ENCODE data around the gene LCLAT1. TPM values are rescaled to one million over a fixed set of nuclear protein-coding genes. Genes with fewer than 3 reads are reported as not detected.

The LCLAT1 gene
- total RNA-seq, 1 donor from 2014 or later: 17.8 TPM

DNA sequence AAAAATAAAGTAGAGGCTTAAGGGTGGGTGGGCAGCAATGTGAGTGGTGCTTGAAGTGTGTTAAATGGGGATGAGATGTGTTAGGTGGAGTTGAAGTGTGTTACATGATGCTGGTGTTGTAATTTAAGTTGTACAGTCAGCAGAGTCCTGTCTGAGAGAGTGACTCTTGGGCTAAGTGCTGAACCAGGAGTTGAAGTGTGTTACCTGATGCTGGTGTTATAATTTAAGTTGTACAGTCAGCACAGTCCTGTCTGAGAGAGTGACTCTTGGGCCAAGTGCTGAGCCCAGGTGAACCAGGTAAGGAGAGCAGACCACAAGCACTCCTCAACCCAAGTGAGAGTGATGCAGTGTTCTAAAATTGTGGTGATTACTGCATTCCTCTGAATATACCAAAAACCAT lies 40.6 kb downstream of the LCLAT1 start:
- TF ChIP-seq, protein P1, sequence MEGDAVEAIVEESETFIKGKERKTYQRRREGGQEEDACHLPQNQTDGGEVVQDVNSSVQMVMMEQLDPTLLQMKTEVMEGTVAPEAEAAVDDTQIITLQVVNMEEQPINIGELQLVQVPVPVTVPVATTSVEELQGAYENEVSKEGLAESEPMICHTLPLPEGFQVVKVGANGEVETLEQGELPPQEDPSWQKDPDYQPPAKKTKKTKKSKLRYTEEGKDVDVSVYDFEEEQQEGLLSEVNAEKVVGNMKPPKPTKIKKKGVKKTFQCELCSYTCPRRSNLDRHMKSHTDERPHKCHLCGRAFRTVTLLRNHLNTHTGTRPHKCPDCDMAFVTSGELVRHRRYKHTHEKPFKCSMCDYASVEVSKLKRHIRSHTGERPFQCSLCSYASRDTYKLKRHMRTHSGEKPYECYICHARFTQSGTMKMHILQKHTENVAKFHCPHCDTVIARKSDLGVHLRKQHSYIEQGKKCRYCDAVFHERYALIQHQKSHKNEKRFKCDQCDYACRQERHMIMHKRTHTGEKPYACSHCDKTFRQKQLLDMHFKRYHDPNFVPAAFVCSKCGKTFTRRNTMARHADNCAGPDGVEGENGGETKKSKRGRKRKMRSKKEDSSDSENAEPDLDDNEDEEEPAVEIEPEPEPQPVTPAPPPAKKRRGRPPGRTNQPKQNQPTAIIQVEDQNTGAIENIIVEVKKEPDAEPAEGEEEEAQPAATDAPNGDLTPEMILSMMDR (IDR thresholded peaks at IDR 0.05): no peak
- no peaks in the 10 kb centered on the region for H3K9me3 Mint-ChIP-seq (ENCODE audit: low read depth)
- no peak overlapping the region for H3K4me3 Mint-ChIP-seq (ENCODE audit: unreplicated experiment)
- H3K27me3 Mint-ChIP-seq (ENCODE audit: low read depth): no peaks in the 10 kb centered on the region
- peaks cover 27% of the 10 kb centered on the region for H3K4me1 Mint-ChIP-seq (ENCODE audit: low read depth)
- H3K36me3 Mint-ChIP-seq (ENCODE audit: low read depth): peaks cover 2% of the 10 kb centered on the region
- DNase-seq (ENCODE audit: low spot score): no peak
- peak overlapping the region; percentile 78 for H3K27ac Mint-ChIP-seq (ENCODE audit: unreplicated experiment)

DNA sequence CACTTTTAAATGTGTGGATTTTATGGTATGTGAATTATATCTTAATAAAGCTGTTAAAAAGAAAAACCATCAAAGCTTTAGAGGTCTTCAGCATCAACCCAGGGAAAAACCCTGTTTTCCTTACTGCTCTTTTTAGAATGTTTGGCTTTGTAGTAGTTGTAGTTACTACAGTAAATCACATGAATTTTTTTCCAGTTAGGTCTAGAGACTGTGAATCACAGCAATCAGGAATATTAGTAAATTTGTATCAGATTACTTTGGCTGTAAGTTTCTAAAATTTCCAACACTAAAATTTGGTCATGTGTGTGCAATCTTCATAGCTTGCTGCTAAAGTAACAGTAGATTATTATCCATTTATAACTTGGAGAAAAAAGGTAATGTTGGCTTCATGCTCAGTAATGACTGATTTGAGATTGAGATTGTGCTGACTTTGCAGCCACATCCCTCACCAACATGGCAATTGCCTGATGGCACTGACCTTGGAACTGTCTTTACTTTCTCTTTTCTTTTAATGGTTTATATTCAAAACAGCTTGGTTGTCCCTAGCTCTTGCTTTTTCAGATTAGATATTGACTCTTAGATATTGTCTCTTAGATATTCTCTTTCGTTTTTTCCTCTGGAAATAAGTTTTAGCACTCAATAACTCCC lies 41.1 kb downstream of the LCLAT1 start:
- Mint-ChIP-seq H3K36me3 (ENCODE audit: low read depth) (peaks cover 2% of the 10 kb centered on the region), H3K27me3 (ENCODE audit: low read depth) (no peaks in the 10 kb centered on the region), H3K4me1 (ENCODE audit: low read depth) (peaks cover 30% of the 10 kb centered on the region), H3K9me3 (ENCODE audit: low read depth) (no peaks in the 10 kb centered on the region), H3K4me3 (ENCODE audit: unreplicated experiment) (no peak overlapping the region), H3K27ac (ENCODE audit: unreplicated experiment) (no peak overlapping the region)
- TF ChIP-seq, protein P1 (IDR thresholded peaks at IDR 0.05): no peak
- DNase-seq (ENCODE audit: low spot score): no peak

DNA sequence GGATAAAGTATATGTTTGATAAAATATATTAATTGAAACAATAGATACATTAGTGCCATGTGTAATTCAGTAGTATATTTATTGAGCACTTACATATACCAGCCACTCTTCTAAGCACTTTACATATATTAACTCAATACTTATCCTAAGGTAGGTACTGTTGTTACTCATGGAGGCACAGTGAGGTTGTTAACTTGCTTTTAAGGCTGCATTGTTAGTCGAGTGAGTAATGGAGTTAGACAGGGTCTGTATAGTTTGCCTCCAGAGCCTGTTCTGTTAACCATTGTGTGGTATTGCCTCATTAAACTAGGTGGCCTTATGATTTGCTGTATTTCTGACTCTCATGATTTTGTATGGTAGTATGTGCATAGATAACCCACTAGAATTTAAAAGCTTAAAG lies 44.2 kb downstream of the LCLAT1 start:
- Mint-ChIP-seq H3K27ac (ENCODE audit: unreplicated experiment) (no peak overlapping the region), H3K4me1 (ENCODE audit: low read depth) (peaks cover 35% of the 10 kb centered on the region), H3K4me3 (ENCODE audit: unreplicated experiment) (no peak overlapping the region), H3K36me3 (ENCODE audit: low read depth) (peaks cover 2% of the 10 kb centered on the region), H3K27me3 (ENCODE audit: low read depth) (no peaks in the 10 kb centered on the region), H3K9me3 (ENCODE audit: low read depth) (no peaks in the 10 kb centered on the region)
- DNase-seq (ENCODE audit: low spot score): no peak
- TF ChIP-seq, protein P1 (IDR thresholded peaks at IDR 0.05): no peak

DNA sequence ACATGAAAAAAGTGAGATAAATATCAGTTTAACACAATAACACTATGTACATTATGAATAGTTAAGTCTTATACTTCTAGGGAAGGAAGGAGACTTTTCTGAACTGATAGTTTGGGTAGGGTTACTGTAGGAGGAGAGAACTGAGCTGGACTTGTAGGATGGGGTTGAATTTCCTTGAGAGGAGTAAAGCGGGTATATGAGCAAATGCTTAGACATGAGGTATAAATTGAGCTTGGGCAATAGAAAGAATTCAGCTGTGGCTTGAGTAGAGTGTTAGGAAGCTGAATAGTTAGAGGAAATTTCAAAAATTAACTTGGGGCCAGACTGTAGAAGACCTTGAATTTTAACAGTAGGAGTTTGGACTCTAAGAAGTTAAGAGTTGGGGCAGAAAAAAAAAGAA lies 45.1 kb downstream of the LCLAT1 start:
- Mint-ChIP-seq H3K4me1 (ENCODE audit: low read depth) (peaks cover 30% of the 10 kb centered on the region), H3K27ac (ENCODE audit: unreplicated experiment) (peak overlapping the region; percentile 43), H3K4me3 (ENCODE audit: unreplicated experiment) (no peak overlapping the region), H3K36me3 (ENCODE audit: low read depth) (peaks cover 2% of the 10 kb centered on the region), H3K9me3 (ENCODE audit: low read depth) (no peaks in the 10 kb centered on the region), H3K27me3 (ENCODE audit: low read depth) (no peaks in the 10 kb centered on the region)
- TF ChIP-seq, protein P1 (IDR thresholded peaks at IDR 0.05): no peak
- no peak for DNase-seq (ENCODE audit: low spot score)

DNA sequence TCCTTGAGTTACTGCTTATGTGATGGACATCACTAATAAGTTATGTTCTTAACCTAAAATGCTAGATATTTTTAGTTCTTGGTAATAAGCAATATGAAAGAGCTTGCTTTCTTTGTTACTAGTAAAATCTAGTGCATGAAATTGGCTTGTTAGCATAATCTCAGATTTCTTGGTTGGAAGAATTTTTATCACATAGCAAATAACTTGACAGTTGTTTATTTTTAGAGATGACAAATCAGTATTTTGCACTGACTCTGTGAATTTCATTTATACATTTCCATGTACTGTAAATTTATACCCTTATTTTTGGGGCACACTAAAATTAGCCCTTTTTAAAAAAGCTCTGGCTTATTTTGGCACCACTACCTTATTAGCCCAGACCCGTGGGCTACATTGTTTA lies 45.6 kb downstream of the LCLAT1 start:
- no peak overlapping the region for H3K4me3 Mint-ChIP-seq (ENCODE audit: unreplicated experiment)
- H3K27ac Mint-ChIP-seq (ENCODE audit: unreplicated experiment): peak overlapping the region; percentile 80
- H3K4me1 Mint-ChIP-seq (ENCODE audit: low read depth): peaks cover 26% of the 10 kb centered on the region
- no peak for DNase-seq (ENCODE audit: low spot score)
- no peaks in the 10 kb centered on the region for H3K9me3 Mint-ChIP-seq (ENCODE audit: low read depth)
- peaks cover 2% of the 10 kb centered on the region for H3K36me3 Mint-ChIP-seq (ENCODE audit: low read depth)
- H3K27me3 Mint-ChIP-seq (ENCODE audit: low read depth): no peaks in the 10 kb centered on the region
- TF ChIP-seq, protein P1 (IDR thresholded peaks at IDR 0.05): no peak
